ENCODE data around the gene LAMP1.
"Not testable (repeated sequence)": the region's sequence is repeated elsewhere in the genome, so short reads cannot be mapped to it uniquely, and the experiment has no call there.

Gene LAMP1

GRCh38 chr13:113356596-113356995, 59.6 kb downstream of the LAMP1 start:
- no peak for DNase-seq (ENCODE audit: low spot score)

GRCh38 chr13:113357529-113357928, 60.5 kb downstream of the LAMP1 start:
- no peak for DNase-seq (ENCODE audit: low spot score)

- DNase-seq (ENCODE audit: low spot score): no peak
Measured at GRCh38 chr13:113358653-113359190, 61.7 kb downstream of the LAMP1 start.

- DNase-seq (ENCODE audit: low spot score): no peak
Measured at GRCh38 chr13:113359571-113359970, 62.5 kb downstream of the LAMP1 start.

- no peak for DNase-seq (ENCODE audit: low spot score)
Measured at GRCh38 chr13:113360446-113360845, 63.4 kb downstream of the LAMP1 start.

GRCh38 chr13:113361406-113361805, 64.4 kb downstream of the LAMP1 start:
- DNase-seq (ENCODE audit: low spot score): no peak

GRCh38 chr13:113364311-113364889, 67.4 kb downstream of the LAMP1 start:
- no peak for DNase-seq (ENCODE audit: low spot score)

GRCh38 chr13:113364901-113365582, 68.0 kb downstream of the LAMP1 start:
- no peak for DNase-seq (ENCODE audit: low spot score)

- DNase-seq (ENCODE audit: low spot score): no peak
Measured at GRCh38 chr13:113365583-113365970, 68.5 kb downstream of the LAMP1 start.

- DNase-seq (ENCODE audit: low spot score): no peak
Measured at GRCh38 chr13:113365971-113366588, 69.0 kb downstream of the LAMP1 start.

- DNase-seq (ENCODE audit: low spot score): no peak
Measured at GRCh38 chr13:113367020-113367560, 70.1 kb downstream of the LAMP1 start.

GRCh38 chr13:113367771-113368170, 70.7 kb downstream of the LAMP1 start:
- no peak for DNase-seq (ENCODE audit: low spot score)

GRCh38 chr13:113368353-113368752, 71.3 kb downstream of the LAMP1 start:
- not testable (repeated sequence) for DNase-seq (ENCODE audit: low spot score)

- no peak for DNase-seq (ENCODE audit: low spot score)
Measured at GRCh38 chr13:113369189-113369588, 72.2 kb downstream of the LAMP1 start.

GRCh38 chr13:113369881-113370280, 72.8 kb downstream of the LAMP1 start:
- no peak for DNase-seq (ENCODE audit: low spot score)

- no peak for DNase-seq (ENCODE audit: low spot score)
Measured at GRCh38 chr13:113371061-113371460, 74.0 kb downstream of the LAMP1 start.

- not testable (repeated sequence) for DNase-seq (ENCODE audit: low spot score)
Measured at GRCh38 chr13:113371701-113372100, 74.7 kb downstream of the LAMP1 start.
